ENCODE data around the gene USP1. TPM values are rescaled to one million over a fixed set of nuclear protein-coding genes. Genes with fewer than 3 reads are reported as not detected.
A peak's percentile ranks its signal among the peaks of the same experiment; 100 is the strongest.

Gene USP1
- total RNA-seq, 1 donor from 2014 or later, result 20.0 TPM

GRCh38 chr1:62394646-62395045 is 42.2 kb upstream of the USP1 start:
- Mint-ChIP-seq H3K36me3 (ENCODE audit: low read depth, unreplicated experiment) (no peaks in the 10 kb centered on the region), H3K4me1 (ENCODE audit: unreplicated experiment) (peaks cover 24% of the 10 kb centered on the region), H3K27me3 (ENCODE audit: unreplicated experiment) (peaks cover 3% of the 10 kb centered on the region), H3K4me3 (ENCODE audit: unreplicated experiment) (no peak overlapping the region), H3K27ac (ENCODE audit: unreplicated experiment) (no peak overlapping the region), H3K9me3 (ENCODE audit: unreplicated experiment) (no peaks in the 10 kb centered on the region)
- TF ChIP-seq CTCF (IDR thresholded peaks at IDR 0.05; ENCODE audit: unreplicated experiment), result no peak
- peak; percentile 7 for DNase-seq (ENCODE audit: low spot score)

- no peak for DNase-seq (ENCODE audit: low spot score)
- H3K9me3 Mint-ChIP-seq (ENCODE audit: unreplicated experiment), result no peaks in the 10 kb centered on the region
Observed at GRCh38 chr1:62395291-62395690, 41.6 kb upstream of the USP1 start.

GRCh38 chr1:62396871-62397270 is 40.0 kb upstream of the USP1 start:
- Mint-ChIP-seq H3K4me1 (ENCODE audit: unreplicated experiment) (peaks cover 24% of the 10 kb centered on the region), H3K4me3 (ENCODE audit: unreplicated experiment) (no peak overlapping the region), H3K27me3 (ENCODE audit: unreplicated experiment) (peaks cover 3% of the 10 kb centered on the region), H3K27ac (ENCODE audit: unreplicated experiment) (no peak overlapping the region), H3K9me3 (ENCODE audit: unreplicated experiment) (no peaks in the 10 kb centered on the region), H3K36me3 (ENCODE audit: low read depth, unreplicated experiment) (no peaks in the 10 kb centered on the region)
- no peak for TF ChIP-seq CTCF (IDR thresholded peaks at IDR 0.05; ENCODE audit: unreplicated experiment)
- no peak for DNase-seq (ENCODE audit: low spot score)

More at GRCh38 chr1:62395291-62395690, 41.6 kb upstream of the USP1 start:
- H3K27ac Mint-ChIP-seq (ENCODE audit: unreplicated experiment), result no peak overlapping the region
- H3K27me3 Mint-ChIP-seq (ENCODE audit: unreplicated experiment), result peaks cover 3% of the 10 kb centered on the region
- no peaks in the 10 kb centered on the region for H3K36me3 Mint-ChIP-seq (ENCODE audit: low read depth, unreplicated experiment)
- H3K4me1 Mint-ChIP-seq (ENCODE audit: unreplicated experiment), result peaks cover 24% of the 10 kb centered on the region
- TF ChIP-seq CTCF (IDR thresholded peaks at IDR 0.05; ENCODE audit: unreplicated experiment), result no peak
- no peak overlapping the region for H3K4me3 Mint-ChIP-seq (ENCODE audit: unreplicated experiment)

- Mint-ChIP-seq H3K36me3 (ENCODE audit: low read depth, unreplicated experiment) (no peaks in the 10 kb centered on the region), H3K4me1 (ENCODE audit: unreplicated experiment) (peaks cover 24% of the 10 kb centered on the region), H3K27ac (ENCODE audit: unreplicated experiment) (no peak overlapping the region), H3K9me3 (ENCODE audit: unreplicated experiment) (no peaks in the 10 kb centered on the region), H3K27me3 (ENCODE audit: unreplicated experiment) (peaks cover 3% of the 10 kb centered on the region), H3K4me3 (ENCODE audit: unreplicated experiment) (no peak overlapping the region)
- no peak for TF ChIP-seq CTCF (IDR thresholded peaks at IDR 0.05; ENCODE audit: unreplicated experiment)
- no peak for DNase-seq (ENCODE audit: low spot score)
Observed at GRCh38 chr1:62397301-62397700, 39.5 kb upstream of the USP1 start.

GRCh38 chr1:62398377-62398776 is 38.5 kb upstream of the USP1 start:
- H3K4me1 Mint-ChIP-seq (ENCODE audit: unreplicated experiment), result peaks cover 21% of the 10 kb centered on the region
- H3K27ac Mint-ChIP-seq (ENCODE audit: unreplicated experiment), result no peak overlapping the region
- peaks cover 2% of the 10 kb centered on the region for H3K27me3 Mint-ChIP-seq (ENCODE audit: unreplicated experiment)
- no peaks in the 10 kb centered on the region for H3K36me3 Mint-ChIP-seq (ENCODE audit: low read depth, unreplicated experiment)
- H3K4me3 Mint-ChIP-seq (ENCODE audit: unreplicated experiment), result no peak overlapping the region
- H3K9me3 Mint-ChIP-seq (ENCODE audit: unreplicated experiment), result no peaks in the 10 kb centered on the region
- DNase-seq (ENCODE audit: low spot score), result no peak
- no peak for TF ChIP-seq CTCF (IDR thresholded peaks at IDR 0.05; ENCODE audit: unreplicated experiment)
